GM19372 (cell line): ENCODE measurements around the gene GFAP.

Source experiments
- ATAC-seq: cut with Tn5 transposase; IDR thresholded peaks from one replicate; pipeline ENCODE4 v1.9.1; 2021; ENCODE audit warnings: mild to moderate bottlenecking, low read depth, moderate library complexity; ENCODE audit not compliant: unreplicated experiment

GFAP gene

DNA sequence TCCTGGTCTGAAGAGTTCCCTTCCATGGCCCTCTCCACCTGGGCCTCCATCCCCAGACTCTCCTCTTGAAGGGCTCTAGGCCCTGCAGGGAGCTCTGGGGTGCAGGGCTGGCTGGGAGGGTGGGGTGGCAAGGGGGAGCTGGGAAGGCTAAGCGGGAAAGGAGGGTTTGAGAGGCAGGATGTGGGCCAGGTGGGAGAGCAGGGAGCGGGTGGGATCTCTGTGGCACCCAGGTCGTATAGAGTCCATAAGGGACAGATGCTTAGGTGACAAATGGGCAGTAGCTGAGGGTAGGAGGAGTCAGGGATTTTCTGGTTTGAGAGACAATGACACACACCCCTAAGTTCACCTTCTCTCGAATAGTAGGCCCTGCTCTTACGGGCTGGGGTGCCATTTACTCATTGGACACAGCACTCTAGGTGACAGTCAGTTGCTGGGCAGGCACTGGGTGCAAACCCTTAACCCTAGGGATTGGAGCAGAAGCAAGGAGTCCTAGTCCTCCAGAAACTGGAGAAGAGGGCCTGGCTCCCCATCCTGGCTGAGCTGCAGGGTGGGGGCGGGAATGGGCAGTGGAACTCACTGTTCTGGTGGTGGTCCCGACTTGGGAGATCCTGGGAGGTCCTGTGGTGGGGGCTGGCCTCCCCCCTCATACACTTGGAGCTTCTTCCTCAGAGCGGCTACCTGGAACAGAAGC, 16.9 kb upstream of the GFAP start:
- no peak for ATAC-seq

DNA sequence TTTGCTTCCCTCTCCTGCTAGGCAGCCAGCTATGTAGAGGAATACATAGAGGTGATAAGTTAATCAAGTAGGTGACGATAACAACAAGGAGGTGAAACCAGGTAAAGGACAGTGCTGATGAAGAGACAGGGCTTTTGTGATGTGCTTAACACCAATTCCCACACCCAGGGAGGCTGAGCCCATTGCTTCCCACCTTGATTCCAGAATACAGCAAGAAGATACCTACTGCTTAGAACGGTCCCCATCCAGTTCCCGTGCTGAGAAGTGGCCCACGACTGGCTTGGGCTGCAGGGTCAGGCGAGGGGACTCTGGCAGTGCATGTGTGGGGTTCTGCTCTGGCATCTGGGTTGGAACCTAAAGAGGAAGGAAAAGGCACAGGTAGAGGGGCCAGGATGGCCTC, 16.1 kb upstream of the GFAP start:
- no peak for ATAC-seq

DNA sequence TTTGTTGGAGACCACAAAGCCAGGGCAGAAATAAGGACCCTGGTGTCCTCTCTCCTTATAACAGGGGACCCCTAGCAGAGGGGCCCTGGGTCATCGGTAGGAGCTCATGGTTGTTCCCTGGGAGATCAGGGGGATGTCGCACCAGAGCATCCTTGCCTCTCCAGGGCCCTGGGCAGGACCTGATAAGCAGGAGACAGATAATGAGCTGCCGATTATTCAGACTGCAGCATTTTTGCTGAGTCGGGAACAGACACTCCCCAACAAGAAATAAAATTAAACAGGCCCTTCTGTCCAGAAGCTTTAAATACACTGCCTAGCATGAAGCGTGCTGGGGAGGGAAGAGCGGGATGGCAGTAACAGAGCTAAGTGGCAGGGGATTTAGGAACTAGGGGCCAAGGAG, 15.4 kb upstream of the GFAP start:
- ATAC-seq: no peak

DNA sequence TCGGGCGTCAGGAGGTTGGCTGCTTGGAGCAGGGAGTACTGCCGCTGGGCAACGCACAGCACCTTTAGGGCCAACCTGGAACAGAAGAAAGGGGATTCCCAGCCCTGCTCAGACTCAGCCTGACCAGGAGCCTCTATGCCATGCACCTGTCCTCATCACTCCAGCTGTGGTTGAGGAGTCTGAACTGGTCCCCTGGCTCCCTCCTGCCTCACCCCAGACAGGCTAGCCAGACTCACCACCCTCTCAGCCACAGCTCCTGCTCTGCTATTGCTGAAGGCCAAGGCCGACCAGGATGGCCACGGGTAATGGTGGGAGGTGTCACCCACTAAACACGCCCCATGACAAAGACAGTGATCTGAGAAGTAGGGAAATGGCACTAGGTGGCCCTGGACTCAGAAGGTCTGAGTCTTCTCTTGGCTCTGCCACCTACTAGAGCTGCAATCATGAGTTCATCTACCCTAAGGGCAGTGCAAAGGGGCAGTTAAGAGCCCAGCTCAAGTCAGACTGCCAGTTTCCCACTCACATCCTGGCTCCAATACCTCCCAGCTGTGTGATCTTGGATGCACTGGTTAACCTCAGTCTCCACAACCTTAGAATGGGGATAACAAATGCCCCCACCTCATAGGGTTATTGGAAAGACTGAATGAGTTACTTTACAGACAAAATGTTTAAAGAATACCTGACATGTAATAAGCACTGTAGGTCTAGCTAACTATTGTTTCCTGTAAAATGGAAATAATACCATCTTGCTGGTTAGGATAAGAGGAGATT, 13.8 kb upstream of the GFAP start:
- ATAC-seq: no peak

DNA sequence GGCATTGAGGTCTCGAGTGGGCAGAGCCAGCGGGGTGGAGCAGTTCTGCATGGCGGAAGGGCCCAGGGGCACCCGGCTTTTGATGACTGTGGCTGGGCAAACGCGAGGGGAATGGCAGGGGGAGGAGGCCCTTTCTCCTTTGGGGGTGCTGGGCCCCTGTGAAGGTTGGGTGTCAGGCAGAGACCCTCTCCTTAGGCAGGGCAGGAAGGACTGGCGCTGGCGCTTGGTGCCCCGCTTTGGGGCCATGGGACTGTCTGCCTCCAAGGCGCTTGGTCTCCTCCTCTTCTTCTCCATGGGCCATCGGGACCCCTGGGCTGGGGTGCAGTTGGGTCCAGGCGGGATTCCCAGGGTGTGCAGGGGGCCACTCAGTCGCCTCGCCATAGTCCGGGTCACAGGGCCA, 12.8 kb upstream of the GFAP start:
- ATAC-seq: no peak

DNA sequence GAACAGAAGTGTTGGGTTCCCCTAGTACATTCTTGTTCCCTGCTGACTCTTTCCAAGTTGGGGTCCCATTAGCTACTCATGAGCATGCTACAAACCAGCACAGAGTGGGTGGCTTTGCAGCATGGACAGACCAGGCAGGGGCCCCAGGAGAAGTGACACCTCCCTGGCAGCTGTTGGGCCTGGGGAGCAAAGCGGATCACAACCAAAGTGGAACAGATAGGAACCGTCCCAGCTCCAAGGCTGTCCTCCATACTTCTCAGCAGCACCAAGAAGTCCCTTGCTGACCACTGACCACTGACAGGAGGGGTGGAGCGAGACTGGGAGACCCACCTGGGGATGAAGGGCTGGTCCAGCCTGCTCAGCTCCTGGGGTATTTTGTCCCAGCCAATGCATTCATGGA, 12.4 kb upstream of the GFAP start:
- no peak for ATAC-seq

DNA sequence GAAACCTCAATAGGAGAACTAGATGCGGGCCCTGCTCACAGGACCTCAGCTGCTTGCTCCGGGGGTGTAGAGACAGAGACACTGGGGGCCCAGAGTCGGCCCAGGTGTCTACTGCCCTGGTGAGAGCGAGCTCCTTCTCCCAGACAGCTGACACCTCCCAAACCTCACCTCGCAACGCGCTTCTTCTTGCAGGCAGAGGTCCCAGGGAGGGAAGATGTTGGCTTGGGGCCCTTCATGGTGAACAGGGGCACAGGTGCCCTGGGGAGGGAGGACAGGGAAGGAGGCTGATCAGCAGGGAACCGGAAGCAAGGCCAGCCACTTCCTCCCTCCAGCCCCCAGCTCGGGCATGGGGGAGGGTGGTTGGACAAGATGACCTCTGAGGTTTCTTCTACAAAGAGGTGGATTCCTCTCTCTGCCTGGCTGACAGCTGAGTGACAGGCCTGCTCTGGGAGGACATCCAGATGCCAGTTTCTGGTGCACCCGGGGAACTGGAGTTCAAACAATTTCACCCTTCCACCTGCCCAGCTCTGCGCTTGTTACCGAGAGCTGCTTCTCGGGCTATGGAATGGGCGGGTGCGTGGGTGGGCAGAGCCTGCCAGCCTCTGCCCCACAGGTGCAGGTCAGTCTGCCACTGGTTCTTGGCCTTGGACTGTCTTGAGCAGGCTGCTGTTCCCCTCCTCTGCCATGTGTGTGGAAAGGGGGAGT, 11.7 kb upstream of the GFAP start:
- ATAC-seq: no peak

DNA sequence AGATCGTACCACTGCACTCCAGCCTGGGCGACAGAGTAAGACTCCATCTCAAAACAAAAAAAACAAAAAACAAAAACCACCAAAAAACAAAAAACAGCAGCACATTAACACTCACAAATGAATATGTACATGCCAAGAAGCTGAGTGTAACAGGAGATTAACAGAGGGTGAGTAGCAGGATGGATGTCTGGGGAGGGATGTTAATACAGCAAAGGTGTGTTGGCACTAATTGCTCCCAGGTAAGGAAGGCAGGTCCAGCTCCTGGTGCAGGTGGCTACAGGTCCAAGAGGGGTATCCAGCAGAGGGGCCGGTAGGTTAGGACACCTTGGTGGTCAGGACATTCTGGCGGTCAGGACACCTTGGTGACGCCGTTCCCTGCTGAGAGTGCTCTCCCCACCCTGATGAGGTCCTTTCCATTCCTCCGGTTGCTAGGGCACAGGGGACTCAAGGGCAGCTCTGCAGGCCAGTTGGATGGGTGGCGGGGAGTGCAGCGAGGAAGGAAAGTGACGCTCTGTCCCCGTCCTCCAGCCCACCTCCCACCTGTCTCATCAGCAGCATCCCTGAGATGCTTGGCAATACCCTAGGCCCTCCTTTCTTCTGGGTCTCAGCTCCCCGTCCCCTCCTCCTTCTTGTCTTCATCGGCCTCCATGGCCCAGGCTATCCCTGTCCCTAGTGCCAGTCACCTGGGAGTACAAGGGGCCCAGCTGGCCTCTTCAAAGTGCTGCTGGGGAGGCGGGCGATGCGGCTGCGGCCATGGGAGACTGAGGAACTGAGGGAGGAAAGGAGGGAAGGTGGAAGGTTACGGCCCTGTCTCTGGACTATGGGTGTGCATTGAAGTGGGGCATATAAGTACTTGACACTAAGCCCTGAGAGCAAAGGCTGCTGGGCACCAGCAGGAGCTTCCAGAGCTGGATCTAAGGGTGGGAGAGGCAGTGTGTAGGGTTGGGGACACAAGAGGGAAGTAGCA, 10.7 kb upstream of the GFAP start:
- no peak for ATAC-seq

DNA sequence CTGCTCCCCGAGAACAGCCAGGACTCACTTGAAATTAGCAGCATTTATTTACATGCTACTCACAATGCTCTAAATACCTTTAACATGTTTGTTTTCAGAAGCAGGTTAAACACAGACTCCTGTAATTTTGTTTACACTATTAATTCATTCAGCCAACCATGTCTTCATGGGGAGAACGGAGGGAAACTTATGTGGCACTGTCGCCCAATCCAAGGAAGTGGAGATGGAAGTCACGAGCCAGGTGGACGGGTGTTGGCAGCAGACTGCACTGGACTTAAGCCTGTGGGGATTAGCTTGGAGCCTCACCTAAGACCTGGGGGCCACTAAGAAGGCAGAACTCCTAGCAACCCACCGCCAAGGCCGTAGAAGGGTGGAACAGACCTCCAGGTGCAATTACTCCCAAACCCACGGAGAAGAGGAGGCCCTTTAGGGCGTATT, 8.8 kb upstream of the GFAP start:
- no peak for ATAC-seq

DNA sequence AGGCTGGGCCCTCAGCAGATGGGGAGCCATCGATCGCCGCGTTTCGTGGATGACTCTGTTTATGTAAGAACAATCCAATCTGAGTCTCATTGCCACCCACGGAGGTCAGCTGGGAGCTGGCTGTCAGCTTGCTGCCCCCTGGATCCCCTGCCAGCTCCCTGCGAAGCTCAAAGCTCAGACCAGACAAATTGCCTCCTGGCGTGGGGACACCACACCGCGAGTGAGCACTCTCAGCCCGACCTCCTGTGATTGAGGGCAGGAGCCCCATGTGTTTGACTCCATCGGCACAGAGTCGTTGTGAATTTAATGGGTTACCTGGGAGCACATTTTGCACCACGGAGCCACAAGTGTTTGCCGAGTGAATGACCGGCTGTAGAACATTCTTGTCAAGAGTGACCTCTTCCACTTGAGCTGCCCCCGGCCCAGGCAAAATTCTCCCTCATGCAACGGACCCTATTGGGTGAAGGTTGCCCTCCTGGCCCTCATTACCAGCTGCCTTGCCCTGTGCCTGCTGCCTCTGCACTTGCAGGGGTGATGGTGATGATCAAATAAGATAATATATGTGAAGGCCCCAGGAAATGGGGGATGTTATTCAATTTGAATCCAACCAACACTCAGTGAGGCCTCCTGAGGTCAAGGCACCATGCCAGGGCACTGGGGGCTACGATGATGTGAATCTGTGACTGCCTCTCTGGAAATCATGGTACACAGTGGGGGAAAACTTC, 7.6 kb upstream of the GFAP start:
- ATAC-seq: no peak

DNA sequence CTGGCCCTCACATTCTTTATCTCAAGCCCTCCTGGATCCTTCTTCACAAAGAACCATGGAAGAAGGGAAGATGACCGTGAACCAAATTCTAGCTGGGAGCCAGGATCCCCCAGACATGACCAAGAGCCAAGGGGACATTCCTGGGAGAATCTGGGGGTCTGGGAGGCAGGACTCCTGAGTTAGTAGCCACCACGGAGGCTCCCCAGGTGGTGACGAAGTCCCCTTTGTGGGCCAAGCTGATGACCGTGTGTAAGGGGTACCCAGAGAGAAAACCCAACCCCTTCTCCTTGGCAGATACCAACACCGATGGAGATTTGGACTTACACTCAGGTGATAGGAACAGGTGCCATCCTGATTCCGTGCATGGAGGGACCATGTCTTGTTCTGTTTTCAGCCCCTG, 6.8 kb upstream of the GFAP start:
- no peak for ATAC-seq

DNA sequence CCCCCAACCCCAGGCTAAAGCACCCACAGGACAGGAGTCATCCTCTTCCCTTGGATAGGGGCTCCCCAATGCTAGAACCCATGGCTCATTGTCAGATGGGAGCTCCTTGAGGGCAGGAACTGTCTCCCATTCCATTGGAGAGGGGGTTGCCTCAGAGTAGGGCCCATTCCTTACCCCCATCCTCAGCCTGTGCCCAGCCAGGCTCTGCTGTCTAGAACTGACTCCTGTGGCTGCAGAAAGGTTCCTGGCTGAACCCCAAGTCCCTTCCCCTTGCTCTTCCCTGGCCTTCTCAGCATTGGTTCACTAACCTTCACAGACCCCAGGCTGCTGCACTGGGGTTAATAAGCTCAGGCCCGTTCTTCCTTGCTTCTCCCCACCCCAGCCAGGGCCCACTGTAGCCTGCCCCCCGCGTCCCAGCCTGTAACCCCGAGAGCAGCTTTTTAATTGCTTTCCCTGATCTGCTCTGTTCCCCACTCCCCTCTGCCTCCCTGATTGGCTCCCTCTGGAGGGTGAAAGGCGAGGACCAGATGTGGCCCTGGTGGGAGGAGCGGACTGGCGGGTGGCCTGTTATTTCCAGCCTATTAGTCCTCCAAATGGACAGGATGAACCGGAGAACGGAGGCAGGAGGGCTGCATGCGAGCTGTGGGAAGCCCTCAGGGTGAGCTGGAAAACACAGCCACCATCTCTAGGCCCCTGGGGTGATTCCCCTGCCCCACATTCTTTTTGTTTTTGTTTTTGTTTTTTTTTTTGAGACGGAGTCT, 6.0 kb upstream of the GFAP start:
- ATAC-seq: no peak

DNA sequence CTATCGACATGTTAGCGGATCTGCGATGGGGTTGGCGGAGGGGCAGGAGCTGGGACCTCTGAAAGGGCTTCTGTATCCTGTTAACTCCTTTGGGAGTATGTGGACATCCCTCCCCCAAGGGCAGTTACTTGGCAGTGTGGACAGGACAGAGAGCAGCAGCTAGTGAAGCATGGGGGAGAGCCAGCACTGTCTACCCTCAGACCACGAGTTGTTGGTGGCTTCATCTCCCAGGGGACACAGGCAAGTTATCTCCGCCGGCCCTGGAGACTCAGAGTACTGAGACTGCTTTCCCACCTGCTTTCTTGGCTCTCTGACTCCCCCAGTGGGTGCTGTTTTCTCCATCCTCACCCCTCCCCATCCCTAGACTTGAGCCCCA, 5.3 kb upstream of the GFAP start:
- ATAC-seq: no peak

DNA sequence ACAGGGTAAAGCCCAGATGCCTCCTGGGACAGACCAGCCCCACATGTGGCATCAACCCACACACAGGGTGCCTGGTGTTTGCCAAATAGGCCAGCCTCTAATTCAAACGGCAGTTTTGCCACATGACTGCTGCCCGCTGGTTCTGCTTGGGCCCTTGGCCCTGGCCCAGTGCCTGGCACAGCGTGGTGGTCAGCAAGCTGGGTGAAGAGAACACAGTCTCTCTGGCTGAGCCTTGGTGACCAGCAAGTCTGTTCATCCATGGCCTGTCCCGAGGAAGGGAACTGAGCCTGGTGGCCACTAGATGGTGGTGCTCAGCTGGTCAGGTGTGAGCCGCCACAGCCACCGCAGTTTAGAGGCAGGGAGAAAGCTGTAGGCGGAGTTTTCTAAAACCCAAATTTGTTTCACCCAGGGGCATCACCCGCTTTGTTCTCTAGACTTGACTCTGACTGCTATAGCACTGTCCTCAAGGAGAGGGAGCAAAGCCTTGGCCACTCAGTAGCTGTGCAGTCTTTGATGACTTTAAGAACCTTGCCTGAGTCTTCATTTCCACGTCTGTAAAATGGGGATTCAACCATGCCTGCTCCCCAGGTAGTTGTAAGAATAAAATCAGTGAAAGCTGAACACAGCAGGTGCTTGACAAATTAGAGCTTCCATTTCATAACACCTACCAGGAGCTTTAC, 4.7 kb upstream of the GFAP start:
- ATAC-seq: peak; percentile 61

DNA sequence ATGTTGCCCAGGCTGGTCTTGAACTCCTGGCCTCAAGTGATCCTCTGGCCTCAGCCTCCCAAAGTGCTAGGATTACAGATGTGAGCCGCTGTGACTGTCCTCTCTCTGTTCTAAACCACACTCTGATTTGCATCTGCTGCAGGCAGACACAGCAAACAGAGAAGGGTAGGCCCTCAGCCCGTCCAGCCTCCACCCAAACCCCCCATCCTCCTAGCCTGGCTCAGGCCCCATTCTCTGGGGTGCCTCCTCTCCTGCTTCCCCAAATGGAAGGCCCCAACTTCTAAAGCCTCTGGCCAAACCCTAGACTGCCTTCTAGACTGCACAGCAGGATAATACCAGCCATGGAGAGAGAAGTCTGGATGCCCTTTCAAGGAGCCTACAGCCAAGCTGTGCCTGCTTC, 4.1 kb upstream of the GFAP start:
- no peak for ATAC-seq

DNA sequence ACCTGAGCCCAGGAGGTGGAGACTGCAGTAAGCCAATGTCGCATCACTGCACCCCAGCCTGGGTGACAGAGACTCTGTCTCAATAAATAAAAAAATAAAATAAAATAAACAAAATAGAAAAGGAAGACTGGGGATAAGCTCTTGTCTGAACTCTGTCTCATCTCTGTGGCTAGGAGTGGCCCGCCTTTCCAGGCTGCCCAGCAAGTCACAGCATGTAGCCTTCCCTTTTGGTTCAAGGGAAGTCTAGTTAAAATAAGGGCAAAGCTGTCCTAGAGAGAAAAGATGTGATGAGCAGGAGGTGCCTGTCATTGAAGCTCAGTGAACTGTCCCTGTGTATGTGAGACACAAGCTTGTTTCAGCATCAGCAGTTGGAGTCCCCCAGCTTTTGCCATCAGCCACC, 2.7 kb upstream of the GFAP start:
- no peak for ATAC-seq

DNA sequence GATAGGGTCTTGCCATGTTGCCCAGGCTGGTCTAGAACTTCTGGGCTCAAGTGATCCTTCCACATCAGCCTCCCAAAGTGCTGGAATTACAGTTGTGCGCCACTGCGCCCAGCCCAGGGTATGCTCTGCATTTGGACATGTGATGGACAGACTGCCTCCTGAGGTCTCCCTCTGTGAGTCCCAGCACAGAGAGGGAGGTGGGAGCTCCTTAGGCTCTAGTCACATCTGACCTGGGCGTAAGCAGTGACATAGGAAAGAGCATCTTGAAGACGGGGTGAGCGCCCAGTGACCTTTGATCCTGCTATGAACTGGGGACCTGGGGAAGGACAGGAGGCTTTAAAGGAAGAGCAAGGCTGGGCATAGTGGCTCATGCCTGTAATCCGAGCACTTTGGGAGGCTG, 2.2 kb upstream of the GFAP start:
- ATAC-seq: no peak

DNA sequence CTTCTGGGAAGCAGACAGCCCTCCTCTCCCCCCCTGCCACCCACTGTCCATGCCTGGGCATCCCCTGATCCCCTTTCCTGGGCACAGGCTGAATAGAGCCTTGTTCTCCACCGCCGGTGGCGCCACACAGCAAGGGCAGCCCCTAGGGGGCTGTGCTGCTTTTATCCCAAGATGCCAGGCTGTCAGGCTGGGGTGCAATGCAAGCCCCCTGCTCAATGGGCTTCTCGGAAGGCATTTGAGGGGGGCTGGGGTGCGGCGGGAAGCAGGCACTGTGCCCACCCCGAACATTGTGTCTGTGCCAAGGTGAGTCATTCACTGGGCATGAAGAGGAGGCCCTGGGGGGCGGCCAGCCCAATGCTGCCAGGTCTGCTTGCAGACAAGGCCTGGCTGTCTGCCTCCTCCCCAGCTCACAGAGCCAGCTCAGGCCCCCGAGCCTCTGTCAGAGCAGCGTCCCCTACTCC, 1.5 kb upstream of the GFAP start:
- no peak for ATAC-seq
